ENCODE data around the gene CDC42SE2. TPM values are rescaled to one million over a fixed set of nuclear protein-coding genes. Genes with fewer than 3 reads are reported as not detected.
"Not testable (repeated sequence)": the region's sequence is repeated elsewhere in the genome, so short reads cannot be mapped to it uniquely, and the experiment has no call there.

CDC42SE2 gene
- total RNA-seq, 6 experiments from 2014 or later, result 14.2 to 18.0 (median 16.4) TPM

DNA sequence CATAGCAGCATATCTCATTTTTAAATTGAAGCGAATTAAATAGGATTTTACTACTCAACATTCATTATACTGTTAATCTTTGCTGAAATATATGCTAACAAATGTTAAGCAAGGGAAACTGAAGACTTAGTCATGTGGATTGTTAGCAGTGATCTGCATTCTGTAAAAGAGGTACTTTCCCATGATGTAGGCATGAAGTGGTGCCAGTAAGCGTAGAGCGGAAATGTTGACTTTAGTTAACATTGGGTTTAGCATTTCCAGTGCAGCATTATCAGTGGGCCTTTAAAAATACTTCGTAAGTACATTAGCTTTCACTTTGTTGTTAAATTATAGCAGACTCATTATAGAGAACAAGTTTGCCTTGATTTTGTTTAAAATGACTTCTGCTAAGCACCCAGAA lies 130.3 kb downstream of the CDC42SE2 start:
- H3K4me1 Mint-ChIP-seq (ENCODE audit: low read depth), result no peaks in the 10 kb centered on the region
- no peaks in the 10 kb centered on the region for H3K9me3 Mint-ChIP-seq
- peaks cover 4% of the 10 kb centered on the region; the same call in 1 of the 2 replicates for H3K27me3 Mint-ChIP-seq (ENCODE audit: insufficient read depth)
- peaks cover 24% of the 10 kb centered on the region for H3K36me3 Mint-ChIP-seq (ENCODE audit: low read depth)
- H3K27ac Mint-ChIP-seq, result no peak overlapping the region
- no peak overlapping the region for H3K4me3 Mint-ChIP-seq
- TF ChIP-seq, protein P1, sequence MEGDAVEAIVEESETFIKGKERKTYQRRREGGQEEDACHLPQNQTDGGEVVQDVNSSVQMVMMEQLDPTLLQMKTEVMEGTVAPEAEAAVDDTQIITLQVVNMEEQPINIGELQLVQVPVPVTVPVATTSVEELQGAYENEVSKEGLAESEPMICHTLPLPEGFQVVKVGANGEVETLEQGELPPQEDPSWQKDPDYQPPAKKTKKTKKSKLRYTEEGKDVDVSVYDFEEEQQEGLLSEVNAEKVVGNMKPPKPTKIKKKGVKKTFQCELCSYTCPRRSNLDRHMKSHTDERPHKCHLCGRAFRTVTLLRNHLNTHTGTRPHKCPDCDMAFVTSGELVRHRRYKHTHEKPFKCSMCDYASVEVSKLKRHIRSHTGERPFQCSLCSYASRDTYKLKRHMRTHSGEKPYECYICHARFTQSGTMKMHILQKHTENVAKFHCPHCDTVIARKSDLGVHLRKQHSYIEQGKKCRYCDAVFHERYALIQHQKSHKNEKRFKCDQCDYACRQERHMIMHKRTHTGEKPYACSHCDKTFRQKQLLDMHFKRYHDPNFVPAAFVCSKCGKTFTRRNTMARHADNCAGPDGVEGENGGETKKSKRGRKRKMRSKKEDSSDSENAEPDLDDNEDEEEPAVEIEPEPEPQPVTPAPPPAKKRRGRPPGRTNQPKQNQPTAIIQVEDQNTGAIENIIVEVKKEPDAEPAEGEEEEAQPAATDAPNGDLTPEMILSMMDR (IDR thresholded peaks at IDR 0.05), result no peak
- no peak for DNase-seq

DNA sequence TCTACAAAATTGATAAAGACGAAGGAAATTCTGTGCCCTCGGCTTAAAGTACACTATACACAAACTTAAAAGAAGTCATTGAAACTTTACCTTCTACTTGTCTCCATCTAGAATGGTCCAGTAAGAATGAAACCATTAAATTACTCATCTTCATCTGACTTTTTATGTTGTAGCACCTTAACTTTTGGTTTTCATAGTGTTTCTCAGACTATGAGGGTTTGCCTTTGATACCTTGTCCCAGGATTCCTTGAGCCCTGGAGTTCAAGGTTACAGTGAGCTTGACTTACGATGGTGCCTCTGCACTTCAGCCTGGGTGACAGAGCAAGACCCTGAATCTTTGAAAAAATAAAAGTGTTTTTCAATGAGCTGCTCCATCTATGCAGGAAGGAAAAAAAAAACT lies 132.2 kb downstream of the CDC42SE2 start:
- no peaks in the 10 kb centered on the region for H3K4me1 Mint-ChIP-seq (ENCODE audit: low read depth)
- TF ChIP-seq, protein P1 (IDR thresholded peaks at IDR 0.05), result no peak
- peaks cover 34% of the 10 kb centered on the region for H3K36me3 Mint-ChIP-seq (ENCODE audit: low read depth)
- no peak for DNase-seq
- H3K27ac Mint-ChIP-seq, result no peak overlapping the region
- no peaks in the 10 kb centered on the region for H3K9me3 Mint-ChIP-seq
- peaks cover 3% of the 10 kb centered on the region; the same call in 1 of the 2 replicates for H3K27me3 Mint-ChIP-seq (ENCODE audit: insufficient read depth)
- no peak overlapping the region for H3K4me3 Mint-ChIP-seq

DNA sequence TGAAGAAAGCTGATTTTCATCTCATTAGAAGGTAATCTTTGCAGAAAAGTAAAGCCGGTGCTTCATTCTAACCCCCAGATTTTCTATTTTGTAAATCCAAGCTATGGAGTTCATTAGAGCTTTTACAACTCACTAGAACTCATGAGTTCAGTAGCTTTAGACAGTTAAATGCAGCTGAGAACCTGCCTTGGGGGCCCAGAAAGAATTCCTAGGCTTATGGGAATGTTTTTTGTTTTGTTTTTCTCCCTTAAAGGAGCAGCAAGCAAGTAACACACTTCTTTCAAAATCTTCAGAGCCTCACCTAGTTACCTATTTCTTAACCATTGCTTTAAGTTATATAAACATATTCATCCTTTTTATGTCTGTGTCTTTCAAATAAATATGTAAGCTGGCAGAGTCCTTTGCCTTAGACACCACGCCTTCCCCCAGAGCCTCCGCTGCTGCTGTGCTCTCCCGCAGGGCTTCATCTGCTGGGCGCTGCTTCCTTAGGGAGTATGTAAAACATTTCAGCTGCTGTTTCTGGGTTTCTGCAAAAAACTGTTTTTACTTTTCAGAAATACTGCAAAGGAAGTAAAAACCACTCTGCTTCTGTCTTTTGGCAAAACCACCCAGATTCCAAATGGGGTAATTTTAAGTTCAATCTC lies 132.9 kb downstream of the CDC42SE2 start:
- Mint-ChIP-seq H3K36me3 (ENCODE audit: low read depth) (peaks cover 36% of the 10 kb centered on the region), H3K27ac (no peak overlapping the region)
- TF ChIP-seq, protein P1 (IDR thresholded peaks at IDR 0.05), result no peak

DNA sequence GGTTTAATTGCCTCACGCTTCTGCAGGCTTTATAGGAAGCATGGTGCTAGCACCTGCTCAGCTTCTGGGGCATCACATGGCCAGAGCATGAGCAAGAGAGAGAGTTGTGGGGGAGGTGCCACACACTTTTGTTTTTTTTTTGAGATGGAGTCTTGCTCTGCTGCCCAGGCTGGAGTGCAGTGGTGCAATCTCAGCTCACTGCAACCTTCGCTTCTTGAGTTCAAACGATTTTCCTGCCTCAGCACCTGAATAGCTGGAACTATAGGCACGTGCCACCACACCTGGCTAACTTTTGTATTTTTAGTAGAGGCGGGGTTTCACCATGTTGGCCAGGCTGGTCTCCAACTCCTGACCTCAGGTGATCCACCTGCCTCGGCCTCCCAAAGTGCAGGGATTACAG lies 135.2 kb downstream of the CDC42SE2 start:
- H3K4me1 Mint-ChIP-seq (ENCODE audit: low read depth); H3K27ac Mint-ChIP-seq; H3K4me3 Mint-ChIP-seq; H3K27me3 Mint-ChIP-seq (ENCODE audit: insufficient read depth); DNase-seq: not testable (repeated sequence)
- Mint-ChIP-seq H3K9me3 (peaks cover 13% of the 10 kb centered on the region), H3K36me3 (ENCODE audit: low read depth) (peaks cover 41% of the 10 kb centered on the region)

More for the DNA sequence above, 132.9 kb downstream of the CDC42SE2 start:
- Mint-ChIP-seq H3K9me3 (peaks cover 1% of the 10 kb centered on the region), H3K4me3 (no peak overlapping the region), H3K27me3 (ENCODE audit: insufficient read depth) (peaks cover 3% of the 10 kb centered on the region; the same call in 1 of the 2 replicates), H3K4me1 (ENCODE audit: low read depth) (no peaks in the 10 kb centered on the region)
- no peak for DNase-seq

DNA sequence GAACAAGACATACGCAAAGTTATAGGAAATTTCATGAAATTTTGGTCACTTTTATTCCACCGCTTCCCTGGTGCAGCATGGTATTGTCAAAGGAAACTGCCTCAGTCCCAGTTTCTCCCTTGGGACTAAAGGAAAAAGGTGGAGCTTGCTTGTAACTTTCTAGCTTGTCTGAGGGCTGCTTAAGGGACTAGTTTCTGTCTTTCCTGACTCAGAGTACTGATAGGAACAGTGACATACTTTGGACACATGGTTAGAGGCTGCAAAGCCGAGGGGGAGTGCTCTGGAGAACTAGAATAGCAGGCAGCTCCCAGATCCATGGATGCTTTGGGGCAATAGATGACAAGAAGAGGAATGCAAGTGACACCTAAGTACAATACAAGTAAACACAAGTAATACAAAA lies 136.7 kb downstream of the CDC42SE2 start:
- H3K27me3 Mint-ChIP-seq (ENCODE audit: insufficient read depth), result no peaks in the 10 kb centered on the region
- TF ChIP-seq, protein P1 (IDR thresholded peaks at IDR 0.05), result no peak
- peaks cover 40% of the 10 kb centered on the region for H3K36me3 Mint-ChIP-seq (ENCODE audit: low read depth)
- H3K4me3 Mint-ChIP-seq, result no peak overlapping the region
- H3K9me3 Mint-ChIP-seq, result peaks cover 13% of the 10 kb centered on the region
- no peak for DNase-seq
- H3K27ac Mint-ChIP-seq, result no peak overlapping the region
- no peaks in the 10 kb centered on the region for H3K4me1 Mint-ChIP-seq (ENCODE audit: low read depth)

DNA sequence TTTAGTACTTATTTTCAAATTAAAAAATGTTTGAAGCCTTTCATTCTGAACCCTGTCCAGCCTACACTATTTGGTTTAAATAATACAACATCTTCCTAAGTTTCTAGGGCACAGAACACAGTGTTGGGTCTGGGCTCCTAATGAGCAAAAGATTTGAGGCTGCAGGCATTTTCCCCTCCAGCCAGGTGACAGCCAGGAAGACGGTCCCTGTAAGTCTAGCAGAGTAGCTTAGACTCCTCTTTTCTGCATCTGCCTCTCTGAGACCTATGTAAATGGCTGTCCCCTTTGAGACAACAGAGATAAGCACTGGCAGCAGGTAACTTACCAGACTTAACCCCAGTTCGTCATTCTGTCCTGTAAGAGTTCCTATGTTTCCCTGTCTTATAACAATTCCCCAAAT lies 141.8 kb downstream of the CDC42SE2 start:
- TF ChIP-seq, protein P1 (IDR thresholded peaks at IDR 0.05), result no peak
- Mint-ChIP-seq H3K9me3 (peaks cover 13% of the 10 kb centered on the region), H3K27me3 (ENCODE audit: insufficient read depth) (no peaks in the 10 kb centered on the region), H3K4me3 (no peak overlapping the region), H3K36me3 (ENCODE audit: low read depth) (peaks cover 39% of the 10 kb centered on the region), H3K27ac (no peak overlapping the region), H3K4me1 (ENCODE audit: low read depth) (no peaks in the 10 kb centered on the region)
- no peak for DNase-seq

Measured in HFFc6 (cell line).